ENCODE measurements around the gene SLC29A3.

- TF ChIP-seq CTCF (IDR thresholded peaks at IDR 0.05) (no peak), POLR2AphosphoS5 (IDR thresholded peaks at IDR 0.05) (no peak), POLR2A (IDR thresholded peaks at IDR 0.05) (no peak), EP300 (IDR thresholded peaks at IDR 0.05) (no peak)
These were observed 35.6 kb upstream of the SLC29A3 start for GRCh38 chr10:71283410-71283809.
